Brain microvascular endothelial cell (primary cell): Measurements from ENCODE around the gene CENPB.

Experiments used
- DNase-seq: peaks from one replicate; pipeline ENCODE4 v3.0.0-alpha.2; 2020
- H3K27ac ChIP-seq: fragments of 250-450 bp; sonication (Bioruptor Pico); 2 replicates; pipeline ENCODE4 v1.5.1; 2020; ENCODE audit warnings: mild to moderate bottlenecking, moderate library complexity
- H3K27me3 ChIP-seq: fragments of 250-450 bp; sonication (Bioruptor Pico); replicated peaks from 2 replicates; pipeline ENCODE4 v1.5.1; 2020; ENCODE audit warnings: mild to moderate bottlenecking
- H3K36me3 ChIP-seq: fragments of 250-450 bp; sonication (Bioruptor Pico); replicated peaks from 2 replicates; pipeline ENCODE4 v1.5.1; 2020; ENCODE audit warnings: mild to moderate bottlenecking
- H3K4me3 ChIP-seq: 2 replicates; pipeline ENCODE4 v1.5.1; 2011; ENCODE audit warnings: low read depth, mild to moderate bottlenecking, control low read depth, low read length, moderate library complexity
- CTCF ChIP-seq: IDR thresholded peaks from 2 replicates; pipeline ENCODE4 v1.5.1; 2011; ENCODE audit warnings: low read depth, mild to moderate bottlenecking, moderate library complexity, low read length, control low read depth, inconsistent platforms; ENCODE audit errors: missing control alignments
- in situ Hi-C: cut with HindIII; loops from 2 replicates; pipeline ENCODE4 v1.10.0; 2017; ENCODE audit warnings: low sequenced_read_pairs, low pct_ligation_motif_present

The CENPB gene

GRCh38 chr20:3744037-3744436 is 42.5 kb downstream of the CENPB start:
- no peaks in the 10 kb centered on the region for H3K36me3 ChIP-seq
- no peaks in the 10 kb centered on the region for H3K27me3 ChIP-seq
- TF ChIP-seq CTCF: no peak
- DNase-seq: no peak
- no peak overlapping the region for H3K4me3 ChIP-seq
- in situ Hi-C loops: no loop called here
- H3K27ac ChIP-seq: no peak overlapping the region

- Histone ChIP-seq H3K27me3 (no peaks in the 10 kb centered on the region), H3K36me3 (no peaks in the 10 kb centered on the region), H3K4me3 (no peak overlapping the region), H3K27ac (no peak overlapping the region)
- in situ Hi-C loops: no loop called here
- no peak for TF ChIP-seq CTCF
- no peak for DNase-seq
Observed at GRCh38 chr20:3743251-3743650, 43.3 kb downstream of the CENPB start.

GRCh38 chr20:3741836-3742458 is 44.6 kb downstream of the CENPB start:
- in situ Hi-C loops: no loop called here
- Histone ChIP-seq H3K27me3 (no peaks in the 10 kb centered on the region), H3K36me3 (no peaks in the 10 kb centered on the region), H3K27ac (no peak overlapping the region), H3K4me3 (no peak overlapping the region)
- no peak for TF ChIP-seq CTCF
- DNase-seq: no peak

- Histone ChIP-seq H3K4me3 (no peak overlapping the region), H3K27me3 (no peaks in the 10 kb centered on the region), H3K36me3 (no peaks in the 10 kb centered on the region), H3K27ac (no peak overlapping the region)
- no peak for TF ChIP-seq CTCF
- in situ Hi-C loops: no loop called here
- DNase-seq: no peak
Observed at GRCh38 chr20:3740615-3741301, 45.8 kb downstream of the CENPB start.

- no peak for DNase-seq
- Histone ChIP-seq H3K27ac (no peak overlapping the region), H3K4me3 (no peak overlapping the region), H3K36me3 (no peaks in the 10 kb centered on the region), H3K27me3 (no peaks in the 10 kb centered on the region)
- in situ Hi-C loops: no loop called here
- TF ChIP-seq CTCF: no peak
Observed at GRCh38 chr20:3739926-3740451, 46.6 kb downstream of the CENPB start.
